Smooth muscle cell (in vitro differentiated cells): ENCODE results near the gene OLFM4. TPM values are rescaled to one million over a fixed set of nuclear protein-coding genes. Genes with fewer than 3 reads are reported as not detected.

ENCODE experiments used
- DNase-seq: peaks from one replicate; lab custom pipeline; 2025; ENCODE audit not compliant: unreplicated experiment; lab: John Stamatoyannopoulos, UW
- H2AFZ ChIP-seq: fragments of 200-600 bp; sonication (generic); 2 replicates; pipeline ENCODE4 v1.6.0; 2016; ENCODE audit warnings: antibody characterized with exemption, low read depth, mild to moderate bottlenecking
- H3F3A ChIP-seq: fragments of 200-600 bp; sonication (generic); 2 replicates; pipeline ENCODE4 v1.6.0; 2017; ENCODE audit warnings: antibody characterized with exemption, low read depth
- H3K27ac ChIP-seq: fragments of 200-600 bp; sonication (generic); 2 replicates; pipeline ENCODE4 v1.5.1; 2016; ENCODE audit warnings: low read depth, mild to moderate bottlenecking
- H3K27me3 ChIP-seq: fragments of 200-600 bp; sonication (generic); 2 replicates; pipeline ENCODE4 v1.6.1; 2016; ENCODE audit warnings: low read depth, mild to moderate bottlenecking
- H3K36me3 ChIP-seq: fragments of 200-600 bp; sonication (generic); 2 replicates; pipeline ENCODE4 v1.5.1; 2016; ENCODE audit warnings: low read depth
- H3K4me1 ChIP-seq: fragments of 200-600 bp; sonication (generic); 2 replicates; pipeline ENCODE4 v1.5.1; 2016; ENCODE audit warnings: low read depth
- H3K4me2 ChIP-seq: fragments of 200-600 bp; sonication (generic); 2 replicates; pipeline ENCODE4 v1.6.0; 2016; ENCODE audit warnings: mild to moderate bottlenecking
- H3K4me3 ChIP-seq: fragments of 200-600 bp; sonication (generic); 2 replicates; pipeline ENCODE4 v1.5.1; 2016; ENCODE audit warnings: mild to moderate bottlenecking
- H3K79me2 ChIP-seq: fragments of 200-600 bp; sonication (generic); 2 replicates; pipeline ENCODE4 v1.6.0; 2016; ENCODE audit warnings: low read depth, mild to moderate bottlenecking
- H3K9ac ChIP-seq: fragments of 200-600 bp; sonication (generic); 2 replicates; pipeline ENCODE4 v1.6.0; 2016; ENCODE audit warnings: low read depth
- H3K9me3 ChIP-seq: fragments of 200-600 bp; sonication (generic); replicated peaks from 2 replicates; pipeline ENCODE4 v1.5.1; 2016; ENCODE audit warnings: low read depth
- H4K20me1 ChIP-seq: fragments of 200-600 bp; sonication (generic); 2 replicates; pipeline ENCODE4 v1.6.0; 2016; ENCODE audit warnings: low read depth
- WGBS: methylation state at CpG from one replicate; pipeline ENCODE4 v1.1.7; 2016; ENCODE audit warnings: low lambda C conversion rate; 5-methylcytosine and 5-hydroxymethylcytosine counted together
- polyA plus RNA-seq: library from polyadenylated mRNA; unstranded; fragments of >200 nt; fragmentation: Nextera tagmentation; extraction: Ambion mirVana; gene quantifications from 2 replicates; pipeline ENCODE4 v1.2.1, GENCODE V29; 2016
- total RNA-seq: library from RNA; depleted of rRNA; stranded (reverse); fragments of >200 nt; gene quantifications from 2 replicates; pipeline ENCODE4 v1.2.3, GENCODE V29; 2014
- TF ChIP-seq, protein P1 (sequence below): fragments of 200-600 bp; sonication (generic); IDR thresholded peaks from 2 replicates; pipeline ENCODE4 v1.5.1; 2017; ENCODE audit warnings: borderline replicate concordance, mild to moderate bottlenecking, antibody characterized with exemption; ENCODE audit not compliant: insufficient read depth, poor library complexity, severe bottlenecking

Gene OLFM4
- total and polyA plus RNA-seq, 2 experiments from 2014 or later: not detected

DNA sequence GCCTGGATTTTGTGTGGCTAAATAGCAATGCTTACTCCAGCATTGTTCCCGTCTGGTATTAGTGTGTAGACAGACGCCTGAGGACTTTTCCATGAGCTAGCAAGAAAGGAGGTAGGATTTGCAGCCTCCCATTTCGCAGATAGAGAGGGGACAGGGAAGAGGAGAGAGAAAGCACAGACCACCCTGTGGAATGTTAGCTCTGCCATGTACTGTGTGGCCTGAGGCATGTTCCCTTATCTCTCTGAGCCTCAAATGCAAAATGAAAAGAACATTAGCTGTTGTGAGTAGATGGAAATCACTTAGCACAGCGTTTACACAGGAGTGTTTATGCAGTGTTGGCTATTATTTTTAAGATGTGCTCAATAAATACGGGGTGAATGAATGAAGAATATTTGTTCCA, 45.5 kb downstream of the OLFM4 start:
- no peaks in the 10 kb centered on the region for H3K79me2 ChIP-seq
- H3K27ac ChIP-seq: no peak overlapping the region
- WGBS: 10% methylated on average over 5 of the region's 5 CpGs

DNA sequence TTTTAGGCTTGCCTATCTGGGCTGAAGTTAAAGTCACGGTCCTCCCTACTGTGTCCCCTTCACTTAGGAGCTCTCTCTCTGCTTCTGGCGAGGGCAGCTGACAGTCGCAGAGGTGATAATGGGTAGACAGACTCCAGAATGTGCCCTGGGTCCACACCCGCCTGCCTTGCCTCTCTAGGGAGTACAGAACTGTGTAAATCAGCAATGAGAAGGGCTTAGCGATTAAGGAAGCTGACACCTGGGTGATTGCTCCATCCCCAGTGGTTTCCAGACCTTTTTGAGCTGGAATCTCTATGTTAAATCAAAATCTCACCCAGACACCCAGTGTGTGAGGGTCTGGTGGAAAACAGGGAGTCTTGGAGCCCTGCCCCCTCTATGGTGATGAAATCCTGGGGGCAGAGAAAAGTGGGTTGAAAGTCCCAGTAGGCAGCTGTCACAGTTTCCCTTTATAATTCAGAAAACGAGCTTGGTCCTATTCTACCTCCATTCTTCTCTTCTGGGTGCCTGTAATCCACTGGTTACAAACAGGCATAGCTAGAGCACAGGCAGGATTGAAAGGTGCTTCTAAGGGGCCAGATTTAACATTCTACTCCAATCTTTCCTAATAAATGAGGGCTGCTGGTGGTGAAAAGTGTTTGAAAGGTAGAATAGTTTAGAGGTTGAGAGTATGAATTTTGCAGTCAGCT, 46.9 kb downstream of the OLFM4 start:
- DNase-seq: no peak
- Histone ChIP-seq H4K20me1 (no peaks in the 10 kb centered on the region), H3K4me1 (peaks cover 10% of the 10 kb centered on the region), H3K9me3 (no peaks in the 10 kb centered on the region), H3K27ac (no peak overlapping the region), H3K79me2 (no peaks in the 10 kb centered on the region), H3F3A (no peaks in the 10 kb centered on the region), H3K36me3 (no peaks in the 10 kb centered on the region), H3K27me3 (no peaks in the 10 kb centered on the region), H3K4me3 (no peak overlapping the region), H3K4me2 (no peak overlapping the region), H3K9ac (no peak overlapping the region), H2AFZ (no peak overlapping the region)
- WGBS: 65% methylated on average over 6 of the region's 6 CpGs
- TF ChIP-seq, protein P1, sequence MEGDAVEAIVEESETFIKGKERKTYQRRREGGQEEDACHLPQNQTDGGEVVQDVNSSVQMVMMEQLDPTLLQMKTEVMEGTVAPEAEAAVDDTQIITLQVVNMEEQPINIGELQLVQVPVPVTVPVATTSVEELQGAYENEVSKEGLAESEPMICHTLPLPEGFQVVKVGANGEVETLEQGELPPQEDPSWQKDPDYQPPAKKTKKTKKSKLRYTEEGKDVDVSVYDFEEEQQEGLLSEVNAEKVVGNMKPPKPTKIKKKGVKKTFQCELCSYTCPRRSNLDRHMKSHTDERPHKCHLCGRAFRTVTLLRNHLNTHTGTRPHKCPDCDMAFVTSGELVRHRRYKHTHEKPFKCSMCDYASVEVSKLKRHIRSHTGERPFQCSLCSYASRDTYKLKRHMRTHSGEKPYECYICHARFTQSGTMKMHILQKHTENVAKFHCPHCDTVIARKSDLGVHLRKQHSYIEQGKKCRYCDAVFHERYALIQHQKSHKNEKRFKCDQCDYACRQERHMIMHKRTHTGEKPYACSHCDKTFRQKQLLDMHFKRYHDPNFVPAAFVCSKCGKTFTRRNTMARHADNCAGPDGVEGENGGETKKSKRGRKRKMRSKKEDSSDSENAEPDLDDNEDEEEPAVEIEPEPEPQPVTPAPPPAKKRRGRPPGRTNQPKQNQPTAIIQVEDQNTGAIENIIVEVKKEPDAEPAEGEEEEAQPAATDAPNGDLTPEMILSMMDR: no peak

More for the DNA sequence above, 45.5 kb downstream of the OLFM4 start:
- Histone ChIP-seq H3K9ac (no peak overlapping the region), H3K27me3 (no peaks in the 10 kb centered on the region), H4K20me1 (no peaks in the 10 kb centered on the region), H3F3A (no peaks in the 10 kb centered on the region), H3K4me1 (peaks cover 15% of the 10 kb centered on the region), H2AFZ (peak overlapping the region; percentile 6), H3K4me3 (no peak overlapping the region), H3K4me2 (no peak overlapping the region), H3K36me3 (no peaks in the 10 kb centered on the region), H3K9me3 (no peaks in the 10 kb centered on the region)
- no peak for DNase-seq
- TF ChIP-seq, protein P1: no peak

DNA sequence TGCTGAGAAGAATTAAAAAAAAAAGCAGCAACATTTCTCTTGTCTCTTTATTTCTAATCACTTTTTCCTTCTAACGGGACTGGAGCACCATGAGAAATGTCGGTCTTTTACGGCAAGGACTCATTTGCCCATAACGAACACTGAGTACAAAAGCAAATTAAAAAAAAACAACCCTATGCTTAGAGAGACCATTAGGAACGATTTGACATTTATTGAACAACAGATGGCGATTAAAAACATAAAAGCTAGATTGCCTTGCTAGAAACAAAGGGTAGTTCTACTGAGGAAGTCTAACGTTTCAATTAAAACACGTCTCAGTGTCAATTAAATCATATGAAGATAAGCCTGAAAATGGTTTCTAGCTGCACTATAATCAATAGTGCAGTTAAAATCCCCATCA, 51.1 kb downstream of the OLFM4 start:
- Histone ChIP-seq H3K4me3 (no peak overlapping the region), H3K27me3 (no peaks in the 10 kb centered on the region), H4K20me1 (no peaks in the 10 kb centered on the region), H3K79me2 (no peaks in the 10 kb centered on the region), H3K4me2 (no peak overlapping the region), H3K4me1 (no peaks in the 10 kb centered on the region), H3K9ac (no peak overlapping the region), H3K9me3 (no peaks in the 10 kb centered on the region), H3F3A (no peaks in the 10 kb centered on the region), H2AFZ (no peak overlapping the region), H3K36me3 (no peaks in the 10 kb centered on the region), H3K27ac (no peak overlapping the region)
- DNase-seq: no peak
- TF ChIP-seq, protein P1: no peak
- WGBS: 73% methylated on average over 8 of the region's 8 CpGs

DNA sequence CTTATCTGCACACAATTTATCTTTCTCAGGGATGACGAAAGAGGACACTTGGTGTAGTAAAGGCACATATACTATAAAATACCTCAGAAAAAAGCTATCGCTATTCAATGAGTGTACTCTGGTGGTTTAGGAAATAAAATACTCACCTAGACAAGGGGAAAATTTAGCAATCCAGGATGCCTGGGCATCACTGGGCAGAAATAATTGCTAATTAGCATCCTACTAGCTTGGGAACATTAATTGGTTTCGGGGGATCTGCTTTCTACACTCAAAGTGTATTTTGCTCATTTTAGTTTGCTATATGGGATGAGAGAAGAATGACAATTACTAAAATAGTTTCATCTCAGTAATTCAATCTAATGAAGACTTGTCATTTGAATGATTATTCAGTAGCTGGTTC, 60.3 kb downstream of the OLFM4 start:
- DNase-seq: no peak
- no peaks in the 10 kb centered on the region for H3K9me3 ChIP-seq
- H3K27me3 ChIP-seq: no peaks in the 10 kb centered on the region
- no peak overlapping the region for H3K4me3 ChIP-seq
- H3K36me3 ChIP-seq: no peaks in the 10 kb centered on the region
- no peaks in the 10 kb centered on the region for H4K20me1 ChIP-seq
- H3K4me1 ChIP-seq: no peaks in the 10 kb centered on the region
- H3K4me2 ChIP-seq: no peak overlapping the region
- no peaks in the 10 kb centered on the region for H3F3A ChIP-seq
- no peak overlapping the region for H3K9ac ChIP-seq
- H2AFZ ChIP-seq: no peak overlapping the region
- H3K27ac ChIP-seq: no peak overlapping the region
- H3K79me2 ChIP-seq: no peaks in the 10 kb centered on the region
- WGBS: 74% methylated on average over 3 of the region's 3 CpGs
- TF ChIP-seq, protein P1: no peak
